T-helper 17 cell (primary cell): Measurements from ENCODE around the gene ARHGEF37. TPM values are rescaled to one million over a fixed set of nuclear protein-coding genes. Genes with fewer than 3 reads are reported as not detected.
"Not testable (repeated sequence)": the region's sequence is repeated elsewhere in the genome, so short reads cannot be mapped to it uniquely, and the experiment has no call there.

ENCODE experiments used
- ATAC-seq: fragments of 150-1000 bp; cut with Tn5 transposase; 2 replicates; pipeline ENCODE4 v1.10.0; 2021; ENCODE audit warnings: mild to moderate bottlenecking, moderate library complexity
- DNase-seq, 3 donors: peaks; one replicate each; pipeline versions ENCODE4 v3.0.0 to v3.0.0-alpha.2; 2020 to 2021
- H3K9me3 ChIP-seq: one replicate; pipeline ENCODE4 v1.7.0; 2013; ENCODE audit warnings: low read length, mild to moderate bottlenecking; ENCODE audit not compliant: control insufficient read depth, poor library complexity, severe bottlenecking
- H3K27ac Mint-ChIP-seq: one replicate; pipeline ENCODE4 v1.8.0; 2022; ENCODE audit warnings: mild to moderate bottlenecking, moderate library complexity, mixed read lengths
- H3K27me3 Mint-ChIP-seq: one replicate; pipeline ENCODE4 v1.8.0; 2022; ENCODE audit warnings: mixed read lengths
- H3K36me3 Mint-ChIP-seq: one replicate; pipeline ENCODE4 v1.8.0; 2022; ENCODE audit warnings: low read depth, mixed read lengths
- H3K4me1 Mint-ChIP-seq: one replicate; pipeline ENCODE4 v1.8.0; 2022; ENCODE audit warnings: mild to moderate bottlenecking, mixed read lengths
- H3K4me3 Mint-ChIP-seq: one replicate; pipeline ENCODE4 v1.8.0; 2022; ENCODE audit warnings: mild to moderate bottlenecking, moderate library complexity, mixed read lengths
- total RNA-seq, 4 donors: library from RNA in 2 of 4; stranded (reverse) in 2 of 4; gene quantifications; one replicate each; pipeline ENCODE4 v1.2.3 and lab custom pipeline; 2022 to 2026

The ARHGEF37 gene
- total RNA-seq, 2 donors from 2014 or later, result 0.25 to 0.76 TPM

DNA sequence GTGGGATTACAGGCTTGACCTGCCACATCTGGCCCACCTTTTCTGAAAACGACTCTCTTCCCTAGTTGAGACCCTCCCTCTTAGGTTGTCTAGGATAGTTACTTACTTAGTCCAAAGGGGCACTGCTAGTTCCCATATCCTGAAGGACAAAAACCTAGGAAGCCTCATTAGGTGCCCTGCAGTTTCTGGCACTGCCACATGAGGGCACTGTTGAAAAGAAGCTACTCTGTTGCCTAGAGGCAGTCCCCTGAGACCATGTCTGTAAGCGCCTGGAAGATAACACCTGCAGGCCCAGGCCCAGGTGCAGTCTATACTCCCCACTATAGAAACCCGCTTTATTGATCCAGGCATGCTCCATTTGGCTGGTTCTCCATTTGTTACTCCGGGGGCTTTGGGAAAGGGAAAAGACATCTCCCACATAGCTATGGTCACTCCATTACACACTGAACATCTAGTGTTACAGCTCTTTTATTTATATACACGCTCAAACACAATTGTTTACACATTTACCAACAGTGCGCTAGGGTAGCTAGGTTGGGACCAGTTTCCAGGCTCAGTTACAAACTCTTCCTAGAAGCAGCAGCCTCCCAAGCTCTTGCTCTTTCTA lies 75.4 kb downstream of the ARHGEF37 start:
- Mint-ChIP-seq H3K27ac (no peak overlapping the region), H3K36me3 (peaks cover 4% of the 10 kb centered on the region), H3K4me3 (no peak overlapping the region), H3K4me1 (no peaks in the 10 kb centered on the region), H3K27me3 (peaks cover 26% of the 10 kb centered on the region)
- DNase-seq (no peak), ATAC-seq (no peak)
- no peaks in the 10 kb centered on the region for H3K9me3 ChIP-seq

DNA sequence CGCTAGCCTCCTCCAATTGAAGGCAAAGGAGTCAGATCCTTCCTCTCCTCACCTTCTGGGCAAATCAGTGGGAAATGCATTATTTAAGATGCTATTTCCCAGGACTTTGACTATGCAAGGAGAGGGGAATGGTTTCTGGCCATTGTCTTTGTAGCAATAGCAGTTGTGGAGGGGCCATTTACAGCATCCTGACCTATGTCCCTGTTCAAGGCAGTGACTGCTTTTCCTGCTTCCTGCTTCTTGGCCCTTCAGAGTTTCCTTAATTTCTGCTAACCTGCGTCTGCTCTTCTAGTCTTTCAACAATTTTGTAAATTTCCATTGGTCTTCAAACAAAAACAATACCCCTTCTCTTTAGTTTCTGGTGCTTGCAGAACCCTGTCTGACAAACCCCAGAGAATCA lies 76.0 kb downstream of the ARHGEF37 start:
- ATAC-seq, result no peak
- Mint-ChIP-seq H3K27ac (no peak overlapping the region), H3K4me1 (no peaks in the 10 kb centered on the region), H3K36me3 (peaks cover 4% of the 10 kb centered on the region), H3K27me3 (peaks cover 26% of the 10 kb centered on the region), H3K4me3 (no peak overlapping the region)
- H3K9me3 ChIP-seq, result no peaks in the 10 kb centered on the region
- no peak for DNase-seq

DNA sequence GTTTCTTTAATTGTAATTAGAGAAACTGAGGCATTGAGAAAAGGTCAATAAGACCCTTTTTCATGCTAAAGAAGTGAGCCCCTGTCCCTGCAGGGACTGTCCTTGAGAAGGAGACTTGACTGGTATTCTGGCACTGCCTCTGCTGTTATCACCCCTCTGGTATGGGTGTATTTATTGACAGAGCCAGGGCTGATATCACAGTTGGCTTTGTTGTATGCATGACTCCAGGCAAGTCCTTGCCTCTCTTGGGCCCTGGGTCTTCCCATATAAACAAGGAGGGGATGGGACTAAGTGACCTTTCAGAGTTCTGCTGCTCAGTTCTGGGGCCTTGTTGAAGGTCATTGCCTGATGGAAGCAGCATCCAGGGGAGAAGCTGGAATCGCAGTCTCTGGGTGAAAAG lies 77.0 kb downstream of the ARHGEF37 start:
- peaks cover 26% of the 10 kb centered on the region for H3K27me3 Mint-ChIP-seq
- no peak overlapping the region for H3K27ac Mint-ChIP-seq
- no peak overlapping the region for H3K4me3 Mint-ChIP-seq
- peaks cover 4% of the 10 kb centered on the region for H3K36me3 Mint-ChIP-seq
- DNase-seq, result no peak
- no peaks in the 10 kb centered on the region for H3K9me3 ChIP-seq
- no peaks in the 10 kb centered on the region for H3K4me1 Mint-ChIP-seq
- ATAC-seq, result no peak

DNA sequence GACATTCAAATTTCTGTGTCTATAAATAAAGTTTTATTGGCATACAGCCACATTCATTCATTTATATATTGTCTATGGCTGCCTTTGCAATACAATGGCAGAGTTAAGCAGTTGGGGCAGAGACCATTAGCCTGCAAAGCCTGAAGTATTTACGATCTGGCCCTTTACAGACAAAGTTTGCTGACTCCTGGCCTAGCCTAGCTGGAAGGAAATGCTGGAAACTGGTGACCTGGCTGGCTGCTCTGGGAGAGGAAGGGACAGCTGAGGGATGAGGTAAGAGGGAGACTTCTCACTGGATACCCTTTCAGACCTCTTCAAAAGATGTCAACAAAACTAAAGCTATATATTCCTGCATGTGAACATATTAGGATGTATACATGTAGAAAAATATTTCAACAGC lies 82.8 kb downstream of the ARHGEF37 start:
- Mint-ChIP-seq H3K36me3 (peaks cover 4% of the 10 kb centered on the region), H3K27me3 (peaks cover 26% of the 10 kb centered on the region), H3K27ac (no peak overlapping the region), H3K4me1 (peaks cover 2% of the 10 kb centered on the region), H3K4me3 (no peak overlapping the region)
- peaks cover 9% of the 10 kb centered on the region for H3K9me3 ChIP-seq
- ATAC-seq (no peak), DNase-seq (no peak)

DNA sequence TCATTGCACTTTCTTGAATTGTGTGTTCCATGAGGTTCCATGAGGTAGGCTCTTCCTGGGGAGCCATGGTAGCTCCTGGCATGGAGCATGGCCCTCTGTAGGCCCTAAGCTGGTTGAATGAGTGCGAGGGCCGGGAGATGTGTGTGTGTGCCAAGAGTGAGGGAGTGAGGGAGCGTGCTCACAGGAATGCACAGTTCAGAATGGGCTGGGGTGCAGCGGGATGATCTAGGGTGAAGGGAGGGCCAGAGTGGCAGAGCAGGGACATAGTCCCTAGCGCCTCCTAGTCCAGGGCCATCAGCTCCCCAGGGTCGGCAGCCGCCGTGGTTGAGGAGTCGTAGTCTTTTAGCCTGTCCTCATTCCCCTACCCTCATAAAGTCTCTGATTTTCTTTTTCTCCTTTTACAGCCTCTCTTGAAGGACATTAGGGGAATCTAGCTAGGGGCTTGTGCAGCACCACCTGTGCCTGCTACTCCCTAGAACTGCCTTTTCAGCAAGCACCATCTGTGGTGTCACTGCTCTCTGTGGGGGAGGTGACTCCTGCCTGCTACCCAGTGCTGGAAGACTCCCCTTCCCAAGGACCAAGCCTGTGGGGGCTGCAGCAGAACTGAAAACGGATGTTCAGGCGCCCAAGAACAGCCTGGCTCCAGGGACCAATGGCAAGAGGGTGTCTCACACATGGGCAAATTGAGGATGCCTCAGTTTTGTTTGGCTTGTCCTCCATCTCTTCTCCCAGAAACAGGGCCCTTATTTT lies 83.5 kb downstream of the ARHGEF37 start:
- peaks cover 2% of the 10 kb centered on the region for H3K4me1 Mint-ChIP-seq
- peaks cover 4% of the 10 kb centered on the region for H3K36me3 Mint-ChIP-seq
- no peak for DNase-seq
- H3K27me3 Mint-ChIP-seq, result peaks cover 25% of the 10 kb centered on the region
- peaks cover 9% of the 10 kb centered on the region for H3K9me3 ChIP-seq
- no peak for ATAC-seq
- no peak overlapping the region for H3K4me3 Mint-ChIP-seq
- no peak overlapping the region for H3K27ac Mint-ChIP-seq

DNA sequence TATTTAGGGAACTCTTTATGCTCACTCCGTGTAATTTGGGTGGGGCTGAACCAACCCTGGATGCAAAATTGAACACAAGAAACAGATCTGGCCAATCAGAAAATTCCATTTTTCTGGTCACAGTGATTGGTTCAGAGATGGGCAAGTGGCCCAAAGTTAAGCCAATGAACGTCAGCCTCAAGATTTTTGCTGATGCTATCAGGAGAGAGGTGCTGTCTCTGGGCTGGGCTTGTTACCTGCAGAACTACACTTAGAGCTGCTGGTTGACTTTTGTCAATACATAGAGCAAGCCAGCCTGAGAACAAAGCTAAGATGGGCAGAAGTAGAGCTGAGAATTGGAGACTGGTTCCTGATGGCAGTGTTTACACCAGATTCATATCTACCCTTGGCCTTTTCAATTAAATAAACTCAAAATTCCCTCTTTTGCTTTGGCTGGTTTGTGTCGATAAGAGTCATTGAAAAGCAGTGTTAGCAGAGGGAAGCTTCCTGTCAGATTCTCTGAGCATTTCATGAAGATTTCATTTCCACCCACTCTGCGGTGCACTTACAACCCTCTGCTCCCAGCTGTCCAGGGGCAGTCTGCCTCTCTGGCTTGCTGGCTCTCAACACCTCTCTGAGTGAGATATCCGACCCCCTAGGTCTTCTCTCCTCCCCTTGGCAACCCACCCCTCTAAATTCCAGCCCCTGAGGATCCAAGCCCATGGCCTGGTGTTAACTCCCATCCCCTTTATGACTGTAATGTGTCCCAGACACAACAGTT lies 84.3 kb downstream of the ARHGEF37 start:
- ATAC-seq (no peak), DNase-seq (no peak)
- peaks cover 2% of the 10 kb centered on the region for H3K4me1 Mint-ChIP-seq
- H3K27ac Mint-ChIP-seq, result no peak overlapping the region
- no peak overlapping the region for H3K4me3 Mint-ChIP-seq
- peaks cover 22% of the 10 kb centered on the region for H3K27me3 Mint-ChIP-seq
- H3K9me3 ChIP-seq, result peaks cover 9% of the 10 kb centered on the region
- peaks cover 4% of the 10 kb centered on the region for H3K36me3 Mint-ChIP-seq

DNA sequence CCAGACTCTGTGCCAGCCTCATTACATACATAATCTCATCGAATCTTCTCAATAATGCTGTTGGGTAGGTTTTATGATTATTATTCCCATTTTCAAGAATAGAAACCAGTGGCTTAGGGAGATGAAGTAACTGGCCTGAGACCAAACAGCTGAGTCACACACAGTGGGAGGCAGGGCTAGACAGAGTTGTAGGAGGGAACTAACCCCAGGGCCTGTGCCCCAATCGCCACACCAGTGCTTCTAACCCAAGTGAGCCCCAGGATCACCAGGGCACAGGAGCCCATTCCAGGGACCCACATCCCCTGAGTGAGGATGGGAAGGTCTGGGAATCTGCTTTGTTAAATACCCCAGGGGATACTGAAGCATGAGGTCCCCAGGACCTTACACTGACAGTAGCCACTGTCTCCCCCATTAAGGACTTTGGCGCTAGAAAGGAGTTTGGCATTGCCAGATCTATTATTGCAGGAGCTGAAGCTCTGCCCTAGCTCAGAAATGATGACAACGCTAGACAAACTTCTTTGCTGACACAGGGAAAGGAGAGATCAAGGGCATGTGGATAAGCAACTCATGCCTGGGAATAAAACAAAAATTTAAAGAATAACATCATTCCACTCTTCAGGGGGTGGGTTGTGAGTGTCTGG lies 85.0 kb downstream of the ARHGEF37 start:
- Mint-ChIP-seq H3K4me3 (no peak overlapping the region), H3K36me3 (peaks cover 4% of the 10 kb centered on the region), H3K27ac (no peak overlapping the region), H3K27me3 (peaks cover 16% of the 10 kb centered on the region), H3K4me1 (peaks cover 2% of the 10 kb centered on the region)
- ATAC-seq, result no peak
- no peak for DNase-seq
- H3K9me3 ChIP-seq, result peaks cover 9% of the 10 kb centered on the region

DNA sequence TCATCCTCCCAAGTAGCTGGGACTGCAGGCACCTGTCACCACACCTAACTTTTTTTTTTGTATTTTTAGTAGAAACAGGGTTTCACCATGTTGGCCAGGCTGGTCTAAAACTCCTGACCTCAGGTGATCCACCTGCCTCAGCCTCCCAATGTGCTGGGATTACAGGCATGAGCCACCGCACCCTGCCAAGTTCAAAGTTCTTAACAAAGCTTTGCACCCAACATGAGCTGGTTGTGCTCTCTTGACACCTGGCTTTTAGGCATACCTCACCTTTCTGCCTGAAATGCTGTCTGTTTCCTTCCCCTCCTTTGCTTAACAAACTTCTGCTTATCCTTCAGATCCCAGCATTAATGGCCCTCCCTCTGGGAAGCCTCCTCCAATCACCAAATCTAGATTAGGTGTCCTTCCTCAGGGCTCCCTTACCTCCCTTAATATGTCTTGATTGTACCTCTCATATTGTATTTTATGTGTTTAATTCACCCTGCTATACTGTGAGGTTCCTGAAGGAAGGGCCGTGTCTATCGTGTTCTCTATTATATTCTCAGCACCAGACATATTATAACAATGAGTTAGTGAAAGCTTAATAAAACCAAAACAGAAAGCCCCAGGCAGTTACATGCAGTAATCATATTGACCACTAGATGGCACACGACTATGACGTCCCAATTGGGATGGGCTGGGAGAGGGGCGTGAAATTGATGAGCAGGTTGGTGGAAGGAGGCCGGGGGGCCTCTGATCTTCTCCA lies 86.0 kb downstream of the ARHGEF37 start:
- H3K4me1 Mint-ChIP-seq, result peaks cover 2% of the 10 kb centered on the region
- H3K27me3 Mint-ChIP-seq, result peaks cover 15% of the 10 kb centered on the region
- no peak overlapping the region for H3K4me3 Mint-ChIP-seq
- H3K9me3 ChIP-seq, result peaks cover 9% of the 10 kb centered on the region
- H3K36me3 Mint-ChIP-seq, result peaks cover 4% of the 10 kb centered on the region
- DNase-seq, result no peak
- no peak for ATAC-seq
- H3K27ac Mint-ChIP-seq, result no peak overlapping the region

DNA sequence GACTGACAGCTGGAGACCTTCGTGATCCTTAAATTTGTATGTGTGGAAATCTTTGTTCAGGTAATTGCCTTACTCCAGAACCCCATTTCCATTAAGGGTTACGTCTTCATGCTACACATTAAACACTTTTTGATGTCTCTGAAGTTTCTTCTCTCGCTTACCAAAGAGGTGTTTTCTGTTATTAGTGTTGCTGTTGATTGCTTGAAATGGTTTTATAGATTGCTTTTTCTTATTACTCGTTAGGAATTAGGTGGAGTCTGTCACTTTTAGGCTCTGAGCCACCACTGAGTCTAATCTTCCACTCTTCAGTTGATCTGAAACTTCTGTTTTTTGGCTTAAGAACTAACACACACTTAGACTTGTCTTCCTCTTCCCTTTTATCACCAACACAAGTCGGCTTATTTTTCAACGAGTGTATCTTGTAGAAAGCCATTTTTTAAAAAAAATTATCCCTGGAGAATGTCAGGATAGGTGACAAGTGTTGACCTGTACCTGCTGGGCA lies 86.6 kb downstream of the ARHGEF37 start:
- H3K4me3 Mint-ChIP-seq, result no peak overlapping the region
- peaks cover 9% of the 10 kb centered on the region for H3K9me3 ChIP-seq
- peaks cover 15% of the 10 kb centered on the region for H3K27me3 Mint-ChIP-seq
- H3K36me3 Mint-ChIP-seq, result peaks cover 4% of the 10 kb centered on the region
- DNase-seq (no peak), ATAC-seq (no peak)
- H3K27ac Mint-ChIP-seq, result no peak overlapping the region
- H3K4me1 Mint-ChIP-seq, result peaks cover 2% of the 10 kb centered on the region

DNA sequence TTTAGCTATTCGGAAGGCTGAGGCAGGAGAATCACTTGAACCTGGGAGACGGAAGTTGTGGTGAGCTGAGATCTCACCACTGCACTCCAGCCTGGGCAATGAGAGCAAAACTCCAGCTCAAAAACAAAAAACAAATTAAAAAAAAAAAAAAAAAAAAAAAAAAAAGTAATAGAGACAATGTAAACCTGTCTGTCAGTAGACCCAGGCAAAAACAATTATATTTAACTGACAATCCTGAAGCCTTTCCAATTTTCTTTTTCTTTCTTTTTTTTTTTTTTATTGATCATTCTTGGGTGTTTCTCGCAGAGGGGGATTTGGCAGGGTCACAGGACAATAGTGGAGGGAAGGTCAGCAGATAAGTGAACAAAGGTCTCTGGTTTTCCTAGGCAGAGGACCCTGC lies 88.0 kb downstream of the ARHGEF37 start:
- H3K4me1 Mint-ChIP-seq, H3K4me3 Mint-ChIP-seq, DNase-seq, H3K27ac Mint-ChIP-seq, ATAC-seq, H3K36me3 Mint-ChIP-seq, H3K9me3 ChIP-seq: not testable (repeated sequence)
- peaks cover 26% of the 10 kb centered on the region for H3K27me3 Mint-ChIP-seq

DNA sequence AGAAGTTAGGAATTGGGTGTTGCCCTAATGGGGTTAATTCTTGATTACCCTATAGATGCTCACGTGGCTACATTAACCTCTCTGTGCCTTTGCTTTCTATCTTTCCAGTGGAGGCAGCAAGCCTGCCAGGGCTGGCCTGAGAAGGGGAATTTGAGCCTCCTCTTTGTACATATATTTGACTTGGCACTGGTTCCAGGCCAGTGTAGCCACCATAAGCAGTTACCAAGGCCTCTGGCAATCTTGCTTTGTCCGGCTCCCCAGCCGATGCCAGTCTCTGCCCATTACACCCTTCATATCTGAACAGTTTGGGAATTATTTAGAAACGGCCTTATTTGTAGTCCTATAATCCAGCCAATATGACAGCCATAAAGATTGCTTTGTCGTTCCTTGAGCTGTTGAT lies 90.2 kb downstream of the ARHGEF37 start:
- Mint-ChIP-seq H3K27me3 (peaks cover 29% of the 10 kb centered on the region), H3K27ac (no peak overlapping the region), H3K36me3 (peaks cover 4% of the 10 kb centered on the region), H3K4me1 (peaks cover 2% of the 10 kb centered on the region), H3K4me3 (no peak overlapping the region)
- ATAC-seq, result no peak
- peaks cover 9% of the 10 kb centered on the region for H3K9me3 ChIP-seq
- no peak for DNase-seq

DNA sequence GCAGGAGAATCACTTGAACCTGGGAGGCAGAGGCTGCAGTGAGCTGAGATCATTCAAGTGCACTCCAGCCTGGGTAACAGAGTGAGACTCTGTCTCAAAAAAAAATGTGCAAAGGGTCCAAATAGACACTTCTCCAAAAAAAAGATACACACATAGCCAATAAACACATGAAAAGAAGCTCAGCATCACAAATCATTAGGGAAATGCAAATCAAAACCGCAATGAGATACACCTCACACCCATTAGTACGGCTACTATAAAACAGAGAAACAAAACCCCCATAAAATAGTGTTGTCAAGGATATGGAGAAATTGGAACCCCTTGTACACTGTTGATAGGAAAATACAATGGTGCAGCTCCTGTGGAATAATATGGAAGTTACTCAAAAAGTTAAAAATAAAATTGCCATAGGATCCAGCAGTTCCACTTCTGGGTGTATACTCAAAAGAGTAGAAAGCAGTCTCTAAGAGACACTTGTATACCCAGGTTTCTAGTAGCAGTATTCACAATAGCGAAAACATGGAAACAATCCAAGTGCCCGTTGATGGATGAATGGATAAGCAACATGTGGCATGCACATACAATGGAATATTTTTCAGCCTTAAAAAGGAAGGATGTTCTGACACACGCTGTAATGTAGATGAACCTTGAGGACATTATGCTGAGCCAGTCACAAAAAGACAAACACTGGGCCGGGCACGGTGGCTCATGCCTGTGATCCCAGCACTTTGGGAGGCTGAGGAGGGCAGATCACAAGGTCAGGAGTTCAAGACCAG lies 91.6 kb downstream of the ARHGEF37 start:
- no peak for ATAC-seq
- H3K4me3 Mint-ChIP-seq, result no peak overlapping the region
- H3K27ac Mint-ChIP-seq, result no peak overlapping the region
- H3K36me3 Mint-ChIP-seq, result no peaks in the 10 kb centered on the region
- peaks cover 29% of the 10 kb centered on the region for H3K27me3 Mint-ChIP-seq
- no peak for DNase-seq
- H3K9me3 ChIP-seq, result peaks cover 5% of the 10 kb centered on the region
- no peaks in the 10 kb centered on the region for H3K4me1 Mint-ChIP-seq
